ENCODE data around the gene SH2D7. TPM values are rescaled to one million over a fixed set of nuclear protein-coding genes. Genes with fewer than 3 reads are reported as not detected.

SH2D7 gene
- total and polyA plus RNA-seq, 2 donors (not counting 3 experiments of a cell fraction or from before 2014, with no cell fraction given): not detected

DNA sequence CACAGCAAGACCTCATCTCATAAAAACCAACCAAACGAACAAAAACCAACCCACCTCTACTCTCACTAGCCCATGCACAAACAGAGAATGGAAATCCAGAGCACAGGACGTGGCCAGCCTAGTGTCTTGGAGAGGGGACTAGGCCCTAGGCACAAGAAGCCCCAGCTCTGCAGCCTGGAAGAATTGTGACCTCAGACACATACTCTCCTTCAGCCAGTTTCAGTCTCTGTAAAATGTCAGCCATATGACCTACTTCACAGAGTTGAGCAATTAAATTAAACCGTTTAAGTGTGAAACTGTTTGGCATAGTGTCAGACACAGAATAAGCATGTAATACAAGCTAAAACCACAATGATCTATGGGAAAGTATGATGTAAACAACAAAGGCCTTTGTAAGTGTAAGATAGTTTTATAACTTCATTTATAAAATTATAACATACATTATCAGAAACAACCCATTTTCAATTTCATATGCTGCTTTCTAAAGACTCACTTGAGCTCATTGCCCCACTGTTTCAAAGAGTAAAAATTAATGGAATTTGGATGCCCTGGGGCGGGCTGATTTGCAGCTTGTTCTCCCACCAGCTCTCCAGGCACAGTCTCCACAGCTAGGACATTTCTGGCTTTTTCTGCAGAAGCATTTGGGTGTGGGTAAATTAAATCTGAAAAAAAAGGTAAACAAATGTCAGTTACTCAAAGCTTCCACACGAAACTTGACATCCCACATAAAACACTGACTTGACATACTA lies 47.8 kb upstream of the SH2D7 start:
- no peaks in the 10 kb centered on the region for H3K27me3 ChIP-seq (ENCODE audit: control insufficient read depth in 2 of 2, insufficient read depth in 2 of 2, low read length in 2 of 2)
- no peak overlapping the region for H3K4me2 ChIP-seq (ENCODE audit: insufficient read depth, low read length)
- no peak overlapping the region for H3K9ac ChIP-seq (replicated peaks; ENCODE audit: extremely low read depth, insufficient read depth, low read length)
- POLR2A ChIA-PET: no interaction called here
- no peaks in the 10 kb centered on the region for H4K20me1 ChIP-seq (replicated peaks; ENCODE audit: control insufficient read depth, extremely low read depth, insufficient read depth, low read length)
- no TSS peak for BruUV-seq (replicated peaks)
- no peak for DNase-seq (ENCODE audit: low read depth, low spot score)
- TF ChIP-seq GATA2 (IDR thresholded peaks at IDR 0.05; ENCODE audit: insufficient read depth, insufficient read length, low read depth, low read length): no peak
- TF ChIP-seq, protein P1, sequence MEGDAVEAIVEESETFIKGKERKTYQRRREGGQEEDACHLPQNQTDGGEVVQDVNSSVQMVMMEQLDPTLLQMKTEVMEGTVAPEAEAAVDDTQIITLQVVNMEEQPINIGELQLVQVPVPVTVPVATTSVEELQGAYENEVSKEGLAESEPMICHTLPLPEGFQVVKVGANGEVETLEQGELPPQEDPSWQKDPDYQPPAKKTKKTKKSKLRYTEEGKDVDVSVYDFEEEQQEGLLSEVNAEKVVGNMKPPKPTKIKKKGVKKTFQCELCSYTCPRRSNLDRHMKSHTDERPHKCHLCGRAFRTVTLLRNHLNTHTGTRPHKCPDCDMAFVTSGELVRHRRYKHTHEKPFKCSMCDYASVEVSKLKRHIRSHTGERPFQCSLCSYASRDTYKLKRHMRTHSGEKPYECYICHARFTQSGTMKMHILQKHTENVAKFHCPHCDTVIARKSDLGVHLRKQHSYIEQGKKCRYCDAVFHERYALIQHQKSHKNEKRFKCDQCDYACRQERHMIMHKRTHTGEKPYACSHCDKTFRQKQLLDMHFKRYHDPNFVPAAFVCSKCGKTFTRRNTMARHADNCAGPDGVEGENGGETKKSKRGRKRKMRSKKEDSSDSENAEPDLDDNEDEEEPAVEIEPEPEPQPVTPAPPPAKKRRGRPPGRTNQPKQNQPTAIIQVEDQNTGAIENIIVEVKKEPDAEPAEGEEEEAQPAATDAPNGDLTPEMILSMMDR (IDR thresholded peaks at IDR 0.05; ENCODE audit: extremely low read depth in 1 of 2, insufficient read depth in 1 of 2, low read depth in 1 of 2, low read length in 2 of 2): no peak
- no peak for TF ChIP-seq POLR2A (IDR thresholded peaks at IDR 0.05; ENCODE audit: low read depth, low read length)
- TF ChIP-seq EZH2 (IDR thresholded peaks at IDR 0.05; ENCODE audit: borderline replicate concordance, low read depth, low read length, severe bottlenecking): no peak
- TF ChIP-seq FOS (IDR thresholded peaks at IDR 0.05; ENCODE audit: borderline replicate concordance, insufficient read depth, low read length): no peak
- no peak for TF ChIP-seq JUN (IDR thresholded peaks at IDR 0.05; ENCODE audit: borderline replicate concordance, insufficient read depth, insufficient read length, low read depth)
- TF ChIP-seq, protein P2, sequence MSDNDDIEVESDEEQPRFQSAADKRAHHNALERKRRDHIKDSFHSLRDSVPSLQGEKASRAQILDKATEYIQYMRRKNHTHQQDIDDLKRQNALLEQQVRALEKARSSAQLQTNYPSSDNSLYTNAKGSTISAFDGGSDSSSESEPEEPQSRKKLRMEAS (IDR thresholded peaks at IDR 0.05; ENCODE audit: insufficient read depth, insufficient read length): no peak
- TF ChIP-seq POLR2AphosphoS5 (IDR thresholded peaks at IDR 0.05; ENCODE audit: insufficient read depth, low read depth, low read length): no peak
- TF ChIP-seq MYC (IDR thresholded peaks at IDR 0.05; ENCODE audit: low read depth, low read length): no peak
- H3K9me3 ChIP-seq (replicated peaks; ENCODE audit: control insufficient read depth, insufficient read depth, low read length): no peaks in the 10 kb centered on the region
- peaks cover 11% of the 10 kb centered on the region for H3K4me1 ChIP-seq (ENCODE audit: control insufficient read depth, extremely low read depth, insufficient read depth, low read length)
- no peak for FAIRE-seq
- CTCF ChIA-PET: interaction anchor here (1.5 kb wide), 1 partner anchor 9 kb away, joined by 4 read pairs; no protein-coding TSS in a partner anchor
- intact Hi-C loops (cut with micrococcal nuclease): no loop called here
- H3K27ac ChIP-seq (ENCODE audit: insufficient read depth, low read depth, low read length): no peak overlapping the region
- H3K4me3 ChIP-seq (replicated peaks in 1 of 3; ENCODE audit: insufficient read depth in 1 of 3, low read depth in 1 of 3, low read length in 3 of 3): no peak overlapping the region
- H3K9me1 ChIP-seq (replicated peaks; ENCODE audit: control insufficient read depth, extremely low read depth, insufficient read depth, low read length): no peaks in the 10 kb centered on the region
- H2AFZ ChIP-seq (ENCODE audit: low read depth, low read length): no peak overlapping the region
- H3K79me2 ChIP-seq (ENCODE audit: control insufficient read depth, insufficient read depth, low read length): peaks cover 2% of the 10 kb centered on the region
- H3K36me3 ChIP-seq (ENCODE audit: control insufficient read depth in 2 of 2, extremely low read depth in 1 of 2, insufficient read depth in 2 of 2, low read length in 2 of 2): peaks cover 6 to 8% of the 10 kb centered on the region in 2 experiments
- dilution Hi-C loops (cut with MboI; ENCODE audit: extremely low pct_ligation_motif_present, low sequenced_read_pairs): no loop called here
